ENCODE results near the gene MGLL. TPM values are rescaled to one million over a fixed set of nuclear protein-coding genes. Genes with fewer than 3 reads are reported as not detected.

MGLL gene
- polyA plus RNA-seq, 5 donors, result 6.8 to 20.8 (median 14.7) TPM

GRCh38 chr3:127759826-127760225 lies 62.5 kb downstream of the MGLL start:
- DNase-seq, result no peak

- no peak for DNase-seq
These were observed 64.3 kb downstream of the MGLL start for GRCh38 chr3:127758013-127758412.

- DNase-seq, result no peak
These were observed 67.0 kb downstream of the MGLL start for GRCh38 chr3:127755305-127755681.

- DNase-seq, result no peak
These were observed 67.7 kb downstream of the MGLL start for GRCh38 chr3:127754411-127755304.

- DNase-seq, result no peak
These were observed 68.4 kb downstream of the MGLL start for GRCh38 chr3:127753898-127754410.

- no peak for DNase-seq
These were observed 69.0 kb downstream of the MGLL start for GRCh38 chr3:127753338-127753737.

- no peak for DNase-seq
These were observed 70.5 kb downstream of the MGLL start for GRCh38 chr3:127751782-127752181.

GRCh38 chr3:127751163-127751621 lies 71.1 kb downstream of the MGLL start:
- DNase-seq, result no peak

GRCh38 chr3:127750226-127751031 lies 71.9 kb downstream of the MGLL start:
- no peak for DNase-seq

- DNase-seq, result no peak
These were observed 72.5 kb downstream of the MGLL start for GRCh38 chr3:127749787-127750225.

- no peak for DNase-seq
These were observed 73.0 kb downstream of the MGLL start for GRCh38 chr3:127749361-127749760.

GRCh38 chr3:127748754-127749327 lies 73.5 kb downstream of the MGLL start:
- DNase-seq, result no peak

- DNase-seq, result no peak
These were observed 74.4 kb downstream of the MGLL start for GRCh38 chr3:127747751-127748521.

- DNase-seq, result no peak
These were observed 75.2 kb downstream of the MGLL start for GRCh38 chr3:127747066-127747465.

- DNase-seq, result no peak
These were observed 75.8 kb downstream of the MGLL start for GRCh38 chr3:127746400-127747057.

GRCh38 chr3:127745656-127746399 lies 76.5 kb downstream of the MGLL start:
- DNase-seq, result no peak

GRCh38 chr3:127744875-127745274 lies 77.4 kb downstream of the MGLL start:
- DNase-seq, result no peak

- no peak for DNase-seq
These were observed 78.0 kb downstream of the MGLL start for GRCh38 chr3:127744253-127744815.
